Activated CD4-positive, alpha-beta T cell treated with anti-CD3 and anti-CD28 coated beads, Interleukin-2, amount 10 ng/mL, durations not matched to agents 24 days and 14 days (primary cell): Measurements from ENCODE around the gene HEY2. TPM values are rescaled to one million over a fixed set of nuclear protein-coding genes. Genes with fewer than 3 reads are reported as not detected.

ENCODE experiments used
- DNase-seq: peaks from one replicate; pipeline ENCODE4 v3.0.0; 2022
- H3K27ac Mint-ChIP-seq: one replicate; pipeline ENCODE4 v1.8.0; 2022; ENCODE audit warnings: mild to moderate bottlenecking, mixed read lengths
- H3K27me3 Mint-ChIP-seq: one replicate; pipeline ENCODE4 v1.8.0; 2022; ENCODE audit warnings: mixed read lengths
- H3K36me3 Mint-ChIP-seq: one replicate; pipeline ENCODE4 v1.8.0; 2022; ENCODE audit warnings: low read depth, mild to moderate bottlenecking, mixed read lengths
- H3K4me1 Mint-ChIP-seq: one replicate; pipeline ENCODE4 v1.8.0; 2021; ENCODE audit warnings: mixed read lengths
- H3K4me3 Mint-ChIP-seq: one replicate; pipeline ENCODE4 v1.8.0; 2022; ENCODE audit warnings: mild to moderate bottlenecking, moderate library complexity, mixed read lengths
- H3K9me3 Mint-ChIP-seq: one replicate; pipeline ENCODE4 v1.8.0; 2021; ENCODE audit warnings: mixed read lengths
- intact Hi-C: fragments of 100-400 bp; cut with micrococcal nuclease; formaldehyde crosslinking; loops from one replicate; pipeline ENCODE4 v1.15.1; 2023
- total RNA-seq: library from RNA; stranded (reverse); gene quantifications from 2 replicates; pipeline ENCODE4 v1.2.3, GENCODE V29; 2022

The HEY2 gene
- total RNA-seq, 1 donor from 2014 or later, result not detected

DNA sequence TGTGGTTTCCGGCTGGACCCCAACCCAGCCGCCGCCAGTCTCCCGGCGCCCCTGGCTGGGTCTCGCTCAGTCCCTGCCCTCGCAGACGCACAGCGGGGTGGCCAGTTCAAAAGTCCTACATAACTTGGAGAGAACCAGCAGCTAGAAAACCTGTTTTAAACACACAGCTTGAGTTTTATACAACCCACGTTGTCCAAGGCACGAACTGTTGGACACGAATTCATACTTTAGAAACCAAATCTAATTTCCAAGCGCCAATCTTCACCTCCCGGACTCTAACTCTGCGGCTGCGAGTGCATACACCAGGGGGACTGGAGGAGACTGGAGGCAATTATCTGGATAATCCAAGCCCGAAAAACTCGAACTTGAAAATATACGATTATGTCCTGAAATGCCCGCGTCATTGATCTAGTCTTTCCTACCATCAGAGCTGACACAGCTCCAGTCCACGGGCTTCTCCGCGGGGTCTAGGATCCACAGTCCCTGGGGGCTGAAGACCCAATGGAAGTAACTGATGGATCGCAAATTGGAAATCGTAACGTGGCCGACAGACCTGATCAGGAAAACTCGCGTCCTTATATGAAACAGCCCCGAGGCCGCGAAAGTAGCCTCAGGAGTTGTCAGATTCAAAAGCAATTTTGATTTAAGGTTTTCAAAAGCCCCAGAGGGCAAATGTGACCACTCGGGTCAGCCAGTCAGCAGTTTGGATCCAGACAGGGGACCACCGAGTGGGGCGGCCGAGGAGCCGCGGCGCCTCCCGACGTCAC is 843 bp upstream of the HEY2 start:
- Mint-ChIP-seq H3K4me1 (peaks cover 33% of the 10 kb centered on the region), H3K4me3 (peak overlapping the region; percentile 83), H3K36me3 (peaks cover 6% of the 10 kb centered on the region), H3K27ac (peak overlapping the region; percentile 35), H3K27me3 (peaks cover 78% of the 10 kb centered on the region), H3K9me3 (no peaks in the 10 kb centered on the region)
- intact Hi-C loops, result loop anchor here (2.0 to 5.0 kb wide), 2 partner anchors 32 to 236 kb away; no protein-coding TSS in a partner anchor
- DNase-seq, result peak; percentile 71

DNA sequence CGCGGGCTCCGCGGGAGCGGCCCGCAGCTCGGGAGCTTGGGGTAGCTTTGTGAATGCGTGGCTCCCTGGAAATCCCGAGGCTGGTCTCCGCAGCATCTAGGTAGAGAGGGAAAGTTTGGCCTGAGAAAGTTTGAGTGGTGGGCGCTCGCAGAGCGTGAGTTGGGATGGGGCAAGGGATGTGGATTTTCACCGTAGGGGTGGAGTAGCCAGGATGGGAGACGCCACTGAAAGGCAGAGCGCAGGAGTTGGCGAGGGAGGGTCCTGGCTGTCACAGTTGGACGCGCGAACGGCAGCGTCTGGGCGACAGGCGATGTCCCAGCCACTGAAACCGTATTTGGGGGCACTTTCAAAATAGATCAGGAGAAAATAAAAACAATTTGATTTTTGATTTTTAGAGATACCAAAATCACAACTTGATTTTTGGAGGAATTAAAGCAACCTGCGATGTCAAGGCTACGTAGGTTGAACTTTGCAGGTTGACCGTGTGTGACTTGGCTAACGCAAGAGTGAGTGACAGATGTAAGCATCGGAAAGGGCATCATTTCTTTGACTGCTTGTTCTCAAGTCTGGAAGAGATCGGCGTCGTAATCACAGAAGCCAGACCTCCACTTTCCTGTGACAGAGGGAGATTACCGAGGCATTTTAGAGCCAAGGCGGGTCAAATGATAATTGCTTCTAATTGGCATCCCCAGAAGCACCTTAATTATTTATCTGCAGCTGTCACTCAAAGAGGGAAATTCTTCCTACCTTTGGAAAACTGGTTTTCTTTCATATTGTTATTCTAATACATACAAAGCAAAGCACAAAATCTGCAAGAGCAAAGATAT is 646 bp downstream of the HEY2 start:
- intact Hi-C loops, result loop anchor here (2.0 to 5.0 kb wide), 2 partner anchors 31 to 238 kb away; no protein-coding TSS in a partner anchor
- Mint-ChIP-seq H3K9me3 (no peaks in the 10 kb centered on the region), H3K4me1 (peaks cover 31% of the 10 kb centered on the region), H3K27me3 (peaks cover 79% of the 10 kb centered on the region), H3K4me3 (peak overlapping the region; percentile 85), H3K36me3 (peaks cover 6% of the 10 kb centered on the region), H3K27ac (peak overlapping the region; percentile 42)
- DNase-seq, result peak; percentile 67

DNA sequence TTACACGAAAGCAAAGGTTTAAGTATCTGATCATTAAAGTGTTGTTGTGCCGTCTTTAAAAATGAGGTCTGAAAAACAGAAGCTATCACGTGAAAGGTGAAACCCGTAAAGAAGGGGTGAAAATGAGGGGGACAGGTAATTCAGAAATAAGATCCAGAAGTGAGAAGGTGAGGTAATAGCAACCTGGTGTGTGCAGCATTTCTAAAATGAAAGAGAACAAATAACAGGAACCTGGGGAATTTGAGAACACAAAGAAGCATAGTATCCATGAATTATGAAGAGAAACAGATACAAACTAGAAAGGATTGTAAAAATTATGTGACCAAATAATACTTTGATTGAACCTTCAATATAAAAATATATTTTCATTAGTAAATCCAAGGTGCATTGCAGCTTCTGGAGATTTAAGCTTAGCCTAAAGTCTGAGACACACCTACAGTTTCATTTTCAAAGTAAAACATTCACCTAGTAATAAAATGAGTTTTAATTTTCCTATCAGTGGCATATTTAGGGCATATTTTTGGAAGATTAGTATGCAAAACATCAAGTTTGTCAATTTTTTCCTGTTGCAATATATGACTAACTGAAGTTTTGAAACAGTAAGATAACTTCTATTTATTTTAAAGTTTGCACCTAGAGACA is 1.4 kb downstream of the HEY2 start:
- no peaks in the 10 kb centered on the region for H3K9me3 Mint-ChIP-seq
- DNase-seq, result no peak
- H3K36me3 Mint-ChIP-seq, result peaks cover 6% of the 10 kb centered on the region
- H3K27ac Mint-ChIP-seq, result no peak overlapping the region
- intact Hi-C loops, result no loop called here
- peak overlapping the region; percentile 85 for H3K4me3 Mint-ChIP-seq
- peaks cover 78% of the 10 kb centered on the region for H3K27me3 Mint-ChIP-seq
- peaks cover 31% of the 10 kb centered on the region for H3K4me1 Mint-ChIP-seq

GRCh38 chr6:125751334-125751916 is 2.0 kb downstream of the HEY2 start:
- Mint-ChIP-seq H3K9me3 (no peaks in the 10 kb centered on the region), H3K27me3 (peaks cover 74% of the 10 kb centered on the region), H3K4me3 (no peak overlapping the region), H3K4me1 (peaks cover 27% of the 10 kb centered on the region), H3K36me3 (peaks cover 6% of the 10 kb centered on the region), H3K27ac (no peak overlapping the region)
- intact Hi-C loops, result no loop called here
- no peak for DNase-seq

DNA sequence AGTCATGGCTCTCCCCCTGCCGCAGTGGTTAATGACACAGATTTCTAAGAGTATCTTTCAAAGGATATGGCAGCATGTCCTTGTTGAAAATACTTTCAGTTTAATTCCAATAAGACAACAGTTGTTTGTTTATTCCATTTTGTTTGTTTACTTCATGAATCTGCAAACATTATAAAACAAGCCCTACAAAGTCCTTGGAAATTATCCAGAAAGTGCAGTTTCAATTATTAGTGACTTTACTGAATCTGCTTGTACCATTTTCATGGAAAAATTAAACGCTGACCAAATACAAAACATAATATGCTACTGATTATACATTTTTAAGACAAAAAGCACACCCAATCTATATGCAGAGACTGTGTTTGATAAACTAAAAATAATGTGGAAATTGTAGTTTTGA is 3.3 kb downstream of the HEY2 start:
- intact Hi-C loops, result loop anchor here (1.0 kb wide), 1 partner anchor 441 kb away; no protein-coding TSS in a partner anchor
- Mint-ChIP-seq H3K27ac (no peak overlapping the region), H3K36me3 (peaks cover 2% of the 10 kb centered on the region), H3K9me3 (no peaks in the 10 kb centered on the region), H3K4me3 (no peak overlapping the region), H3K27me3 (peaks cover 75% of the 10 kb centered on the region), H3K4me1 (peaks cover 19% of the 10 kb centered on the region)
- no peak for DNase-seq

DNA sequence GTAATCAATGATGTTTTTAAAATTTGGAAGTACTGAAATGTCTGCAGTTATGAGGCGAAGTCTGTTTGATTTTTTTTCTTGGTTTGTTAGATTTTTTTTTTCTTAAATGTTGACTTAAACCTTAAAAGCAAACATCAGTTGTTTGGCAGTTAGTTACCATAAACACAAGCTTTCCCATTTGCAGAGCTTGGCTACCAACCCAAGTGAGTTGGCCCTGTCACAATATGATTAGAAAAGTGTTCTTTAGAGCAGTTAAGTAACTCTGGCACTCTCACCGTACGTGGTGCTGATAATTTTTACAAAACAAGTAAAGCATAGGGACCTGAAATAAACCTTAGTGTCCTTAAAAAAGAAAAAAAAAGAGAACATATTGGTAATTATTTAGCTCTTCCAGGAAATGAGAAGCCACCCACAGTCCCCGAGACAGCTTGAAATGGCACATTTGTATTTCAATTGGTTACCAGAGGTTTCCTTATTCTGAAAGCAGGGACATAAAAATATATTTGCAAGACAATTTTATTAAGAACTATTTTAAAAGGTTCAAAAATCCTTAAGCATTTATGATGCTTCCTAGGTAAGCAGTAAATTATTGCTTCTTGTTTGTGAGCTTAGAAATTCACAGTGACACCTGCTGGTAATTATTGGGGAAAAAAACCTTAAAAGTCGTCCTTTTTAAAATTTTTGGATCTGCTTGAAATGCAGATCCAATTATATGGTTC is 3.9 kb downstream of the HEY2 start:
- no peak overlapping the region for H3K27ac Mint-ChIP-seq
- intact Hi-C loops, result loop anchor here (1.0 kb wide), 1 partner anchor 442 kb away; no protein-coding TSS in a partner anchor
- peaks cover 2% of the 10 kb centered on the region for H3K36me3 Mint-ChIP-seq
- H3K27me3 Mint-ChIP-seq, result peaks cover 69% of the 10 kb centered on the region
- DNase-seq, result no peak
- H3K9me3 Mint-ChIP-seq, result no peaks in the 10 kb centered on the region
- H3K4me3 Mint-ChIP-seq, result no peak overlapping the region
- peaks cover 15% of the 10 kb centered on the region for H3K4me1 Mint-ChIP-seq

DNA sequence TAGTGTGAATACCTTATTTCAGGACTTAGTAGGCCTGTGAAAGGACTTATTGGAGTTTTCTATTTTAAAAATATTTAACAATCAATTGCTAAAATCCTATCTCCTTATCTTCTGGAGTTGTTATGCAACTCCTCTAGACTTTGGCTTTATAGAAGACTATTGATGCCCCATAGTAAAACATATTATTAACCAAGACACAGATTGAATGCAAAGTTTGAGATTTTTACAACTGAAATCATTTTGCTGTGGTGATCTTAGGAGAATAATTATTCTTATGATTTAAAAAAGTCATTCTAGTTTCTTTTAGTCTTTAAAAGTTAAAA is 4.5 kb downstream of the HEY2 start:
- Mint-ChIP-seq H3K36me3 (peaks cover 2% of the 10 kb centered on the region), H3K4me1 (peaks cover 11% of the 10 kb centered on the region), H3K9me3 (no peaks in the 10 kb centered on the region), H3K4me3 (no peak overlapping the region), H3K27ac (no peak overlapping the region), H3K27me3 (peaks cover 65% of the 10 kb centered on the region)
- intact Hi-C loops, result loop anchor here (1.0 kb wide), 1 partner anchor 443 kb away; no protein-coding TSS in a partner anchor
- DNase-seq, result no peak

- H3K27me3 Mint-ChIP-seq, result peaks cover 72% of the 10 kb centered on the region
- no peak overlapping the region for H3K27ac Mint-ChIP-seq
- H3K36me3 Mint-ChIP-seq, result peaks cover 2% of the 10 kb centered on the region
- H3K9me3 Mint-ChIP-seq, result no peaks in the 10 kb centered on the region
- DNase-seq, result no peak
- intact Hi-C loops, result no loop called here
- H3K4me3 Mint-ChIP-seq, result no peak overlapping the region
- peaks cover 11% of the 10 kb centered on the region for H3K4me1 Mint-ChIP-seq
These were observed 5.1 kb downstream of the HEY2 start for GRCh38 chr6:125754566-125754965.

GRCh38 chr6:125759184-125759902 is 9.9 kb downstream of the HEY2 start:
- DNase-seq, result no peak

DNA sequence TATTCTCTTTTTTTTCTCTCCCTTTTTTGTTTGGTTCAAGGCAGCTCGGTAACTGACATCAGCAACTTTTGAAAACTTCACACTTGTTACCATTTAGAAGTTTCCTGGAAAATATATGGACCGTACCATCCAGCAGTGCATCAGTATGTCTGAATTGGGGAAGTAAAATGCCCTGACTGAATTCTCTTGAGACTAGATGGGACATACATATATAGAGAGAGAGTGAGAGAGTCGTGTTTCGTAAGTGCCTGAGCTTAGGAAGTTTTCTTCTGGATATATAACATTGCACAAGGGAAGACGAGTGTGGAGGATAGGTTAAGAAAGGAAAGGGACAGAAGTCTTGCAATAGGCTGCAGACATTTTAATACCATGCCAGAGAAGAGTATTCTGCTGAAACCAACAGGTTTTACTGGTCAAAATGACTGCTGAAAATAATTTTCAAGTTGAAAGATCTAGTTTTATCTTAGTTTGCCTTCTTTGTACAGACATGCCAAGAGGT is 10.6 kb downstream of the HEY2 start:
- intact Hi-C loops, result no loop called here

More at GRCh38 chr6:125759184-125759902, 9.9 kb downstream of the HEY2 start:
- Mint-ChIP-seq H3K27me3 (peaks cover 58% of the 10 kb centered on the region), H3K4me3 (no peak overlapping the region), H3K36me3 (no peaks in the 10 kb centered on the region), H3K9me3 (no peaks in the 10 kb centered on the region), H3K4me1 (no peaks in the 10 kb centered on the region), H3K27ac (no peak overlapping the region)
- intact Hi-C loops, result no loop called here

DNA sequence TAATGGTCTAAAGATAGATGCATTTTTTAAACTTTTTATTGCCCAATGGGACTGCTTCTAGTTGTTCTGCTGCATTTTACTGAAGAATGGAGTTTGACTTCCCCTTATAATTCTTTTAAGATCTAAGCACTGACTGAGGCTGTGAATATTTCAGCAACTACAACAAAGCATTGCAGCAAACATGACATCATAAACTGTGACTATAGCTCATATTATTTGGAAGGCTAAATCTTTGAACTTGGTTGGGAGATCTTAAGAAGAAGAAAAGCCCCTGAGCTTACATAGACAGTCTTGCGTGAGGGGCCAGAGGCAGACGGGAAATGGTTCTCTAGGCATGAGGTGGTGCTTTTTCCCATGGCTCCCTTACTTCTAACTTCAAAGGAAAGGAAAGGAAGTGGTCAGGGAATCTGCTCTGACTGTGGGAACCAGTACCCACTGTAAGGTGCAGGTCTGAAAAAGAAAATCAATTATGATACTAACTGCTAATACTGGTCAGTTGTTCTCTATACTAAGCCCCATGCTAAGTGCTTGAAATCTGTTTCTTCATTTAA is 14.8 kb downstream of the HEY2 start:
- H3K36me3 Mint-ChIP-seq, result no peaks in the 10 kb centered on the region
- no peaks in the 10 kb centered on the region for H3K4me1 Mint-ChIP-seq
- H3K4me3 Mint-ChIP-seq, result no peak overlapping the region
- intact Hi-C loops, result no loop called here
- H3K9me3 Mint-ChIP-seq, result no peaks in the 10 kb centered on the region
- H3K27ac Mint-ChIP-seq, result no peak overlapping the region
- DNase-seq, result peak; percentile 51
- peaks cover 60% of the 10 kb centered on the region for H3K27me3 Mint-ChIP-seq

More for the DNA sequence above, 10.6 kb downstream of the HEY2 start:
- peaks cover 55% of the 10 kb centered on the region for H3K27me3 Mint-ChIP-seq
- DNase-seq, result no peak
- no peaks in the 10 kb centered on the region for H3K9me3 Mint-ChIP-seq
- no peak overlapping the region for H3K4me3 Mint-ChIP-seq
- H3K4me1 Mint-ChIP-seq, result no peaks in the 10 kb centered on the region
- H3K36me3 Mint-ChIP-seq, result no peaks in the 10 kb centered on the region
- no peak overlapping the region for H3K27ac Mint-ChIP-seq

DNA sequence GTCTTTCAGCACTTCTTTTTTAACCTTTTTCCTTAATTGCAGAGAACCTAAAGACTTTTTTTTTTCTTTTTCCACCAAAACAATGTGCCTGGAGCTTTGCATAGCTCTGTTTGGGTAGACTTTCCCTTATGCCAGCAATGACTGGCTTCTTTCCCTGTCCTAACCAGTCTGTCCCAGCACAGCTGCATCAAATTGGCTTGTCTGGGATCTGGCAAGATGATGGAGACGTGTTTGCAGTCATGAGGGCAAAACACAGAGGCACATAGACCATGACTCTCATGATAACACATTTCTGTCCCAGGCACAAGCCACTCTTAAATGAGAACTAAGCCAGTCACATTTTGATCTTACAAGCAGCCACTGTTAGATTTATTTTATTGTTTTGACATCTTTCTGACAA is 16.5 kb downstream of the HEY2 start:
- Mint-ChIP-seq H3K27ac (no peak overlapping the region), H3K4me1 (peaks cover 1% of the 10 kb centered on the region), H3K4me3 (no peak overlapping the region), H3K27me3 (peaks cover 49% of the 10 kb centered on the region), H3K36me3 (no peaks in the 10 kb centered on the region), H3K9me3 (no peaks in the 10 kb centered on the region)
- intact Hi-C loops, result loop anchor here (5.0 kb wide), 1 partner anchor 614 kb away; the partner anchor contains the start of gene TPD52L1
- DNase-seq, result no peak
